HG02943 (cell line): Measurements from ENCODE around the gene ANXA8L1.
"Not testable (repeated sequence)": the region's sequence is repeated elsewhere in the genome, so short reads cannot be mapped to it uniquely, and the experiment has no call there.

Experiments used
- ATAC-seq: cut with Tn5 transposase; IDR thresholded peaks from one replicate; pipeline ENCODE4 v1.9.1; 2021; ENCODE audit warnings: mild to moderate bottlenecking, low read depth, moderate library complexity; ENCODE audit not compliant: unreplicated experiment

ANXA8L1 gene

GRCh38 chr10:46396441-46397279 lies 21.1 kb downstream of the ANXA8L1 start:
- not testable (repeated sequence) for ATAC-seq

DNA sequence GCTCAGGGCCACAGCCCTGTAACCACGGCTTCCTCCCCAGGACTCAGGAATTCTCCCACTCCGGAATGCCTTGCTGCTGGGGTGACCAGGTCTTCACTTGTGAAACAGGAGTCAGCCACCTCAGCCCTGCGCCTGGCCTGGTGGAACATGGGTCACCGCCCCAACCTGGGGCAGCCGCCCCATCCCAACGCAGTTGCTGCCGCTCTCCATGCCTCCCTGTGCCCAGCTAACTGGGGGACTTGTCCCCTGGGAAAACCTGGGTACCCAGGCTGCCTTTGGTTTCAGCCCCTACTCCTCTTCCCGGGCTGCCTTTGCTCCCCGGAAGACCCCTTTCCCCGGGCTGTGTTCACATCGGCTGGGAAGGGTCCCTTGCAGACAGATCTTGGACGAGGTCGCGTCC lies 22.2 kb downstream of the ANXA8L1 start:
- not testable (repeated sequence) for ATAC-seq

DNA sequence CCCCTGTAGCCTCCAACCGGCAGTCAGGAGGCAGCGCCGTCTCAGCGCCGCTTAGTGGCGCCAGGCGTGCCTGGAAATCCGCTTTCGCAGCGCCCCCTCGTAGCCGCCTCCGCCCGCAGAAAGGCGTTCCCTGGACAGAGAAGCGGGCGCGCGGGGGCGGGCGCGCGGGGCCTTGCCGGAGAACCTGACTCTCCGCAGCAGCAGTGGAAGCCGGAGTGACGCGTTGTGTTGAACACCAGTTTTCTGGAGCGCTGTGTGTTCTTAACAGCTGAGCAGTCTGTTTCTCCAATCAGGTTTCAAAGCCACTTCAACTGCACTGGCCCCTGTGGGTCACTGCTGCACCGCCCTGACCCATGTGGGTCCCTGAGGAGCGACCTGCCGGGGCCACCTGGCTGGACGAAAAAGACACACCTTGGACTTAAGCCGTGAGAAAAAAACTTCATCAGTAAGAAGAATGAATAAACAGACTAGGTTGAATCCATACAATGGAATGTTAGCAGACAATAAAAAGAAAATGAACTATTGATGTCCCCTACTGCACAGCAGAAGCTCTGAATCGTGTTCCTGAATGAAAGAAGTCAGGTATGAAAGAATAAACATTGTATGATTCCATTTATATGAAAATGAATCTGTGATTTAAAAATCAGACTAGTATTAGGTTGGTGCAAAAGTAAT lies 22.8 kb downstream of the ANXA8L1 start:
- not testable (repeated sequence) for ATAC-seq

DNA sequence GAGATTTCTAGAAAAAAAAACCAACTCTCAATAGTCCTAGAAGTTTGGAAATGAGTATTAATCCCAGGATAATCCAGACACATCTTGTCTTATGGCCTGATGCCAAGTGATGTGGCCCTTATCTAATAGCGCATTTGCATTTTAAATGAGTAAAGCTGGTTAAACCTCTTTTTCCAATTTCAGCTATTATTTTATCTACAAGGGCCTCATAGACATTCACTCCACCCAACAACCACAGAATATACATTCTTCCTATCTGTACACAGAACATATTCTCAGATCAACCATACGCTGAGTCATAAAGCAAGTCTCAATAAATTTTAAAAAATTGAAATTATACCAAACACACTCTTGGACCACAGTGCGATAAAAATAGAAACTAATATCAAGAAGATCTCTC lies 34.0 kb downstream of the ANXA8L1 start:
- ATAC-seq = not testable (repeated sequence)

DNA sequence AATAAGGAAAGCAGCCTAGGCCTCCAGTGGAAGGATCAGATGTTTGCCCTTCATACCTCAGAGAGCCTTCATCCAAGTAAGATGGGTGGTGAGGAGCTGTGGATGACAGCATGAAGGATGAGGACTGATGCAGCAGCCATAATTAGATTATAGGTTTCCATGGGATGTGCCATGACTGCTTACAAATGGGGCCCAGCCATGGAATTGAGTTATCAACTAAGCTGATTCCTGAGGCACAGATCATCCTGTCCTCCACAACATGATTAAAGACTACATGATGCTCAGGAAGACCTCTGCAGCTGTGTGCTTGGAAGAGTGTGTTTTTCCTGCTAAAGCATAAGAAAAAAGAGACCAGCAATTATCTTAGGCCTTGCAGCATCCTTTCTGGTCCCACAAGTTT lies 35.5 kb downstream of the ANXA8L1 start:
- not testable (repeated sequence) for ATAC-seq

- not testable (repeated sequence) for ATAC-seq
Measured at GRCh38 chr10:46412665-46413064, 37.1 kb downstream of the ANXA8L1 start.

GRCh38 chr10:46415291-46415690 lies 39.7 kb downstream of the ANXA8L1 start:
- ATAC-seq = not testable (repeated sequence)

- ATAC-seq = not testable (repeated sequence)
Measured at GRCh38 chr10:46418283-46418682, 42.7 kb downstream of the ANXA8L1 start.

GRCh38 chr10:46419570-46420379 lies 44.2 kb downstream of the ANXA8L1 start:
- not testable (repeated sequence) for ATAC-seq

- not testable (repeated sequence) for ATAC-seq
Measured at GRCh38 chr10:46423550-46423949, 48.0 kb downstream of the ANXA8L1 start.

DNA sequence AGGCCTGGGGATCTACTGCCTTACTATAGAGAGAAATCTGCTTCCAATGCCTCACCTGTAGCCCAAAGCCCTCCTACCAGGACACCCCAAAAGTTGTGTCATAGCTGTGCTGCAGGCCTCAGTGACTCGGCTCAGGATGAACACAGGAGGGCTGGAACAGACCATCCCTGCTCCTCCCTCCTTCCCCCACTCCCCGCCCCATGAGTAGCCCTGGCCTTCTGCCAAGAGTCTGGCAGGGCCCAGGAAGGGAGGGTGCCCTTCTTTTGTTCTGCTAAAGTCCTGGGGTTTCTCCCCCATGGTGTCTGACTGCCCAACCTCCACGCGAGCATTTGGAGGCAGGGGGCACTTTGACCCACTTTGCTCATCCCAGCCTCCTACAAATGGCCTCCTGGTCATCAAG lies 65.4 kb downstream of the ANXA8L1 start:
- ATAC-seq = not testable (repeated sequence)
